ENCODE measurements around the gene SERINC2. TPM values are rescaled to one million over a fixed set of nuclear protein-coding genes. Genes with fewer than 3 reads are reported as not detected.
A peak's percentile ranks its signal among the peaks of the same experiment; 100 is the strongest.

Gene SERINC2
- total RNA-seq, 4 donors from 2014 or later, result 29.6 to 108 (median 79.2) TPM

DNA sequence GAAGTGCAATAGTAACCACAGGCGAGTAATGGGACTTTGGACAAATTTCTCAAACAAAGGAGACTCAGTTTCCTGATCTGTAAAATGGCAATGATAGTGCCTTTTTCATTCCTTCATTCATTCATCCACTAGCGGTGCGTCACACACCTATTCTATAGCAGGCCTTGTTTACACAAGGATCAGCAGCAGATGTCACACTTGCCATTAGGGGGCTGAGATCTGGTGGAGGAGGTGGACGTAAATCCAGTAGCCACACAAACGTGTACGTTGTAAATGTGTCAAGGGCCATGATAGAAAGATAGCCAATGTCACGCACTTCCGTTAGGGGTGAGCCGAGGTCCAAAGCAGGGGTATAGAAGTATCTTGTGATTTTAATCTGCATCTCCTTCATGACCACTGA is 34.2 kb downstream of the SERINC2 start:
- peak overlapping the region in 1 of 4 donors; percentile 46 for H3K27ac ChIP-seq
- no peak for DNase-seq
- H3K9me3 ChIP-seq, result peaks cover 0 to 13% (median 0%) of the 10 kb centered on the region in 3 donors
- H3K27me3 ChIP-seq, result peaks cover 0 to 16% (median 0%) of the 10 kb centered on the region in 4 donors
- intact Hi-C loops (cut with DNase I), result no loop called here
- WGBS, 2 donors, result 63 to 70% methylated on average over 9 of the region's 9 CpGs
- H3K36me3 ChIP-seq, result no peaks in the 10 kb centered on the region
- H3K4me3 ChIP-seq, result no peak overlapping the region
- no peak for TF ChIP-seq POLR2A (IDR thresholded peaks at IDR 0.05)
- TF ChIP-seq, protein P1, sequence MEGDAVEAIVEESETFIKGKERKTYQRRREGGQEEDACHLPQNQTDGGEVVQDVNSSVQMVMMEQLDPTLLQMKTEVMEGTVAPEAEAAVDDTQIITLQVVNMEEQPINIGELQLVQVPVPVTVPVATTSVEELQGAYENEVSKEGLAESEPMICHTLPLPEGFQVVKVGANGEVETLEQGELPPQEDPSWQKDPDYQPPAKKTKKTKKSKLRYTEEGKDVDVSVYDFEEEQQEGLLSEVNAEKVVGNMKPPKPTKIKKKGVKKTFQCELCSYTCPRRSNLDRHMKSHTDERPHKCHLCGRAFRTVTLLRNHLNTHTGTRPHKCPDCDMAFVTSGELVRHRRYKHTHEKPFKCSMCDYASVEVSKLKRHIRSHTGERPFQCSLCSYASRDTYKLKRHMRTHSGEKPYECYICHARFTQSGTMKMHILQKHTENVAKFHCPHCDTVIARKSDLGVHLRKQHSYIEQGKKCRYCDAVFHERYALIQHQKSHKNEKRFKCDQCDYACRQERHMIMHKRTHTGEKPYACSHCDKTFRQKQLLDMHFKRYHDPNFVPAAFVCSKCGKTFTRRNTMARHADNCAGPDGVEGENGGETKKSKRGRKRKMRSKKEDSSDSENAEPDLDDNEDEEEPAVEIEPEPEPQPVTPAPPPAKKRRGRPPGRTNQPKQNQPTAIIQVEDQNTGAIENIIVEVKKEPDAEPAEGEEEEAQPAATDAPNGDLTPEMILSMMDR (IDR thresholded peaks at IDR 0.05), result no peak
- H3K4me1 ChIP-seq, result no peaks in the 10 kb centered on the region

DNA sequence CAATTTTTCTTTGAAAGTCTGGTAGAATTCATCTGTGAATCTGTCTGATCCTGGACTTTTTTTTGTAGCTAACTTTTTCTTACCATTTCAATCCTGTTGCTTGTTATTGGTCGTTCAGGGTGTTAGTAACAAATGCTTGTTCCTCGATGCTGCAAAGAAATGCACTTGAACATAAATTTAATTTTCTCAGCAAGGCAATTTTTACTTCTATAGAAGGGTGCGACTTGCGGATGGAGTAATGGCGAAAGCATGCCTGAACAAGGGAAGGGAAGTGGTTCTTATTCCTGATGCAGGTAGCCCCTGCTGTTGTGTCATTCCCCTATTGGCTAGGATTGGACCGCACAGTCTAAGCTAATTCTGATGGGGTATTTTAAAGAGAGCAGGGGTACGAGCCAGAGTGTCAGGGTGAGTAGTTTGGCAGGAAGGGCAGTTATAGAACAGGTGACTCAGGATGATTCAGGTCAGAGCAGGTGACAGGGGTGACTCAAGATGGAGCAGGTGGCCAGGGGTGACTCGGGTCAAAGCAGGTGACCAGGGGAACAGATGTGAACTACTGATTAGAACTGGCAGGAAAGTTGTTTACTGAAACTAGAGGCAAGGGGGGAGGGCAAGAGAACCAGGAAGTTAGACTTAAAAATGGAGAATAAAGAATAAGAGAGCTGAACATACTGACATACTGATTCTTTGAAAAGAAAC is 40.5 kb downstream of the SERINC2 start:
- no peaks in the 10 kb centered on the region for H3K36me3 ChIP-seq
- H3K27ac ChIP-seq, result no peak overlapping the region
- H3K4me3 ChIP-seq, result no peak overlapping the region
- TF ChIP-seq, protein P1 (IDR thresholded peaks at IDR 0.05), result no peak
- no peak for TF ChIP-seq POLR2A (IDR thresholded peaks at IDR 0.05)
- H3K4me1 ChIP-seq, result no peaks in the 10 kb centered on the region
- H3K9me3 ChIP-seq, result peaks cover 0 to 53% (median 30%) of the 10 kb centered on the region in 3 donors
- H3K27me3 ChIP-seq, result peaks cover 0 to 35% (median 0%) of the 10 kb centered on the region in 4 donors
- no peak for DNase-seq
- intact Hi-C loops (cut with DNase I), result no loop called here
- whole genome bisulfite sequencing, 2 donors, result 70 to 72% methylated on average over 8 of the region's 8 CpGs

DNA sequence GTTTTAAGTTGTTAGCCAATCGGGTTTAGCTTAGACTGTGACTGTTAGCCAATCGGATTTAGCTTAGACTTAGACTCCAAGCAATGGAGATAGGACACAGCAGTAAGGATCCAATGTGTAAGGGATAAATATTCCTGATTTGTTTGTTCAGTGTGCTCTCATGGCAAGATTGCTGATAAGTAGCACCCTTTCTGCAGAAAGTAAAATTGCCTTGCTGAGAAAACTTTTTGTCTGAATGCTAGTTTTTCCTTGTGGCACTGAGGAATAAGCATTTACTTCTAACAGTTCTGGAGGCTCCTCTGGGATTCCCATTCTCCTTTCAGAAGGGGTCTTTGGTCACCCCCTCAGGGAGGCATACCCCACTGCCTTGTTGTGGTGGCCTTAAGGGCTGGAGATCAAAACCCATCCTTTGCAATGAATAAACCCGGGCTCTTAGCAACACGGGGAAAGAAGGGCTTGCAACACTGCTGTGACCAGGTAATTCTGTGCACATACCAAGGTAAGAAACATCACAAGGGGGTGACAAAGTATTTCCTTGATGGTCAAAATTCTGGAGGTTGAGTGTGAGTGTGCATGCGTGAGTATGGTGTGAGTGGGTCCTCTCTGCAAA is 45.4 kb downstream of the SERINC2 start:
- Histone ChIP-seq H3K9me3 (peaks cover 0 to 54% (median 40%) of the 10 kb centered on the region in 3 donors), H3K4me3 (no peak overlapping the region), H3K27me3 (peaks cover 0 to 34% (median 0%) of the 10 kb centered on the region in 4 donors), H3K4me1 (no peaks in the 10 kb centered on the region), H3K36me3 (no peaks in the 10 kb centered on the region), H3K27ac (no peak overlapping the region)
- WGBS, 2 donors, result 93% methylated on average over 5 of the region's 5 CpGs
- intact Hi-C loops (cut with DNase I), result no loop called here
- DNase-seq, result no peak
- no peak for TF ChIP-seq POLR2A (IDR thresholded peaks at IDR 0.05)
- TF ChIP-seq, protein P1 (IDR thresholded peaks at IDR 0.05), result no peak

DNA sequence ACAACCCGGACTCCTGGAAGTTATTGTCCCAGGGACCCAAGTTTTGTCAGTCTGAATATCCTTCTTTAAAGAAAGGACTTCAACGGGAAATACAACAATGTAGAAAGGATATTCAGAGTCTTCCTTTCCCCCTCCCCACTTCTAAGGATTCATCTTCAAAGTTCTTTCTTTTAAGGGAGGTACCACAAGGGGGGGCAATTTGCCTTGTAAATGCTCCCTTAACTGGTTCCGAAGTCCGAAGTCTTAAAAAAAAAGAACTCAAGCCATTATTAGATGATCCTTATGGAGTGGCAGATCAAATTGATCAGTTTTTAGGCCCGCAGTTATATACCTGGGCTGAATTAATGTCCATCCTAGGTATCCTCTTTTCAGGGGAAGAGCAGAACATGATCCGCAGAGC is 47.0 kb downstream of the SERINC2 start:
- Histone ChIP-seq H3K4me1 (no peaks in the 10 kb centered on the region), H3K4me3 (no peak overlapping the region), H3K27me3 (peaks cover 0 to 29% (median 0%) of the 10 kb centered on the region in 4 donors), H3K27ac (no peak overlapping the region), H3K36me3 (no peaks in the 10 kb centered on the region), H3K9me3 (peaks cover 0 to 45% (median 32%) of the 10 kb centered on the region in 3 donors)
- TF ChIP-seq, protein P1 (IDR thresholded peaks at IDR 0.05), result peak in 1 of 6 experiments; percentile 10
- no peak for TF ChIP-seq POLR2A (IDR thresholded peaks at IDR 0.05)
- DNase-seq, result no peak
- intact Hi-C loops (cut with DNase I), result no loop called here
- WGBS, 2 donors, result 50 to 51% methylated on average over 6 of the region's 6 CpGs

DNA sequence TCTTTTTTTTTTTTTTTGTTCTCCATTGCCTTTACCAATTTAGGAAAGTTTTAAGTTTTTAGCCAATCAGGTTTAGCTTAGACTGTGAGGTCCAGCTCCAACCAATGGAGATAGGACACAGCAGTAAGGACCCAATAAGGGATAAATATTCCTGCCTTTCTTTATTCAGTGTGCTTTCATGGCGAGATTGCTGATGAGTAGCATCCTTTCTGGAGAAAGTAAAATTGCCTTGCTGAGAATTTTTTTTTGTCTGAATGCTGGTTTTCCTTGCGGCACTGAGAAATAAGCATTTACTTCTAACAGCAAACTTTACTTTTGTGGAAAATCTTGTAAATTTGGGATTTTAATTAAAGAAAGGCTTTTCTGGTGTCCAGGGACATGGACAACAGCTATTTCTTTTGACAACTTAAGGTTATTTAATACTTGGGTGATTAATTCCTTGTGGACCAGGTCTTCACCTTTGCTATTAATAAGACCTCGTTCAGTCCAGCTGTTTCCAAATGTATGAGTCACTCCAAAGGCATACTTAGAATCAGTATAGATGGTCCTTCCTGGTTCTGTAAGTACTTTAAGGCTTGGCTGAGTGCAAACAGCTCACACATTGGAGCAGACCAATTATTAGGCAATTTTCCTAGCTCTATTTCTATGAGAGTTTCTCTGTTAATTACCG is 54.1 kb downstream of the SERINC2 start:
- no peaks in the 10 kb centered on the region for H3K27me3 ChIP-seq
- TF ChIP-seq, protein P1 (IDR thresholded peaks at IDR 0.05), result no peak
- TF ChIP-seq POLR2A (IDR thresholded peaks at IDR 0.05), result no peak
- H3K4me1 ChIP-seq, result peaks cover 0 to 12% (median 0%) of the 10 kb centered on the region in 3 donors
- no peak overlapping the region for H3K4me3 ChIP-seq
- WGBS, 2 donors, result 69 to 79% methylated on average over 4 of the region's 4 CpGs
- peaks cover 0 to 20% (median 13%) of the 10 kb centered on the region in 3 donors for H3K9me3 ChIP-seq
- no peak for DNase-seq
- peak overlapping the region in 2 of 4 donors; percentile 19 to 52 for H3K27ac ChIP-seq
- H3K36me3 ChIP-seq, result no peaks in the 10 kb centered on the region
- intact Hi-C loops (cut with DNase I), result no loop called here
